Activated naive CD4-positive, alpha-beta T cell (primary cell): ENCODE results near the gene SPEF2.
"Not testable (repeated sequence)": the region's sequence is repeated elsewhere in the genome, so short reads cannot be mapped to it uniquely, and the experiment has no call there.

Experiments
- DNase-seq, 4 experiments: peaks; one replicate each; lab custom pipeline; 2025; lab: John Stamatoyannopoulos, UW

Gene SPEF2

DNA sequence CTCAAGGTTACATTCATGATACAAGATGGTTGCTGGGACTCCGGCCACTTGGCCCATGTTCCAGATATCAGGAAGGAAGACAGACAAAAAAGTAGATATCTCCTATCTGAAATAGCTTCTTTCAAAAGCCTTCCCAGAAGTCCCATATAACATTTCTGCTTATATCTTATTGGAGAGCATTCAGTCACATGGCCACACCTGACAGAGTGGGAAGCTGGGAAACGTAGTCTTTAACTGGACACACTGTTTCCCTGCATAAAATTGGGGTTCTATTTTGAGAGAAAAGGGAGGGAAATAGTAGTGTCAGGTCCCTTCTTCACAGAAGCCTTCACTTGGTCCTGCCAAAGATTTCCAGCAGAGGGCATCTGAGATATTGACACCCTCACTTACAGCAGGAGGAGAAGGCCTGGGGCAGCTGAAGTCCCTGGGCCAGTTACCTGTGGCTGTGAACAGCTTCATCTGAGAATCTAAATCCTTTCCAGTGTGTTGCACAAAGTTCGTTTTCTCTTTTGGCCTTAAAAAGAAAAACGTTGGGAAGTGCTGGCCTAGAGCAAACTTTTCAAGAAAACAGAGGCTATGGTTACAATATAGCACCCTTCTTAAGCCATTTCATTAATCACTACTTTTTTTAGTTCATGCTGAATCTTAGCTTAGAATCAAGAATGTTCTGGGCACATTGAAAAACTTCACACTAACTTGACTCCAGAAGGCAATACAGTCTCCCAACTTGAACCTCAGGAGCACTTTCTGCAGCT lies 33.5 kb downstream of the SPEF2 start:
- peak in 2 of 4 experiments; percentile 4 to 15 for DNase-seq

- DNase-seq = no peak
These were observed 39.1 kb downstream of the SPEF2 start for GRCh38 chr5:35656721-35657120.

DNA sequence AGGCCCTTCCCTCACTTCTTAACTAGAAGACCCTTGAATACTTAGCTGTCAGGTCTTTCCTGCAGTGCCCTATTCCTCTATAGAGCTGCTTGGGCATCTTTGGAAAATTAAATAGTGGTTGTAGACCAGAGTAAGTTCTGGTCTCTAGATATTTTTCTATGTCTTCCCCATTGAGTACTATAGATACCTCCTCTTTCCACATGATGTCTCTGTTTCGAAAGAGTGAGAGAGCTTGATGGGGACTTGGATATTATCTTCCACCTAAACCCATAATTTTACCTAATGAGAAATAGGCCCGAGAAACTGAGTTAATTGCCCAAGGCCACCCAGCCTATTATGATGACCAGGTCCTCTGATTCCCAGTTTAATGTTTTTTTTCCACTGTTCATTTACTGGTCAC lies 40.2 kb downstream of the SPEF2 start:
- DNase-seq = no peak

DNA sequence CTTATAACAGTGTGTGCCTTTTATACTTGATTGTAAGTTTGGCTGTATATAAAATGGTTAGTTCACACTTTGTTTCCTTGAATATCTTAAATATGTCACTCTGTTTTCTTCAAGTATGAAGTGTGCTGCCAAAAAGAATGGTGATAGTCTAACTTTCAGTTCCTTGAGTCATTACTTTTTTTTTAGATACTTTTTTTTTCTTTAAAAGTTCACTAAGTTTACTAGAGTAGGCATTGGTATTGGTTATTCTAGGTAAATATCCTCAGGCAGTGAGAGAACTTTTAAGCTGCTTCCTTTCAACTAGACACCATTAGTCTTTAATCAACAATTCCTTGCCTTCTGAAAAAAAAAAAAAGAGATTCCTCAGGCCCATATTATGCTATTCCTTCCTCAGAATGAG lies 41.9 kb downstream of the SPEF2 start:
- no peak for DNase-seq

- DNase-seq = no peak
These were observed 42.8 kb downstream of the SPEF2 start for GRCh38 chr5:35660451-35660850.

DNA sequence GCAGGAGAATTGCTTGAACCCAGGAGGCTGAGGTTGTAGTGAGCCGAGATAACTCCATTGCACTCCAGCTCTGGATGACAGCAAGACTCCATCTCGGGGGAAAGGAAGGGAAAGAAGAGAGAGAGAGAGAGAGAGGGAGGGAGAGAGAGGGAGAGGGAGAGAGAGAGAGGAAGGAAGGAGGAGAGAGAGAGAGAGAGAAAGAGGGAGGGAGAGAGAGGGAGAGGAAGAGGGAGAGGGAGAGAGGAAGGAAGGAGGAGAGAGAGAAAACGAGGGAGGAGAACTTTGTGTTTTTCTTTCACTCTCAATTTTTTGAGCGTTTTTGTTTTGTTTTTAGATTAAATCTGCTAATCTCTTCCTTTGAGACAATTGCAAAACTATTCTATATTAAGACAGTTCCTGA lies 46.9 kb downstream of the SPEF2 start:
- DNase-seq = no peak

GRCh38 chr5:35665096-35665495 lies 47.4 kb downstream of the SPEF2 start:
- no peak for DNase-seq

DNA sequence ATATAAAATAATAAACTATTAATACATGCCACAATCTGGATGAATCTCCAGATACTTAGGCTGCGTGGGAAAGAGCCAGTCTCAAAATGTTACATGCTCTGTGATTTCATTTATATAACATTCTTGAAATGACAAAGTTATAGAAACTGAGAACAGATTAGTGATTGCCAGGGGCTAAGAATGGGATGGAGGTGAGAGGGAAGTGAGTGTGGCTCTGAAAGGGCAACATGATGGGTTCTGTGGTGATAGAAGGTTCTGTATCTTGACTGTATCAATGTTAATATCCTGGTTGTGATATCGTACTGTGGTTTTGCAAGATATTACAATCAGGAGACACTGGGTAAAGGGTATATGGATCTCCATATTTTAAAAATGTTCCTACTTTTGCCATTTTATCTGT lies 50.7 kb downstream of the SPEF2 start:
- no peak for DNase-seq

DNA sequence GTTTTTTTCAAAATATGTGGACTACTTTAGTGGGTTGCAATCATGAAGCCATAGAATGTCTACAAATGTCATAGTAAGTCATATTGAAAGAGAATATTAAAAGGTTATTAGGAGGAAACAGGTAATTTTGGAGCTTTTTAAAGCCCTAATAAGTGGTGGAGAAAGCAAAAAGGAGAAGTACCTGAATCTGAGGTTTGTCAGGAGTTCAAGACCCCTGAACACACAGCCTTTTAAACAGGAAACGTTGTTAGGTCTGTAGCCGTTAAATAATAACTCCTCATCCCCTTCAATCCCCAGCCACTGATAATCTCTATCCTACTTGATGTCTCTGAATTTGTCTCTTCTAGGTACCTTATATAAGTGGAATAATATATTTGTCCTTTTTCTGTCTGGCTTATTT lies 51.1 kb downstream of the SPEF2 start:
- no peak for DNase-seq

DNA sequence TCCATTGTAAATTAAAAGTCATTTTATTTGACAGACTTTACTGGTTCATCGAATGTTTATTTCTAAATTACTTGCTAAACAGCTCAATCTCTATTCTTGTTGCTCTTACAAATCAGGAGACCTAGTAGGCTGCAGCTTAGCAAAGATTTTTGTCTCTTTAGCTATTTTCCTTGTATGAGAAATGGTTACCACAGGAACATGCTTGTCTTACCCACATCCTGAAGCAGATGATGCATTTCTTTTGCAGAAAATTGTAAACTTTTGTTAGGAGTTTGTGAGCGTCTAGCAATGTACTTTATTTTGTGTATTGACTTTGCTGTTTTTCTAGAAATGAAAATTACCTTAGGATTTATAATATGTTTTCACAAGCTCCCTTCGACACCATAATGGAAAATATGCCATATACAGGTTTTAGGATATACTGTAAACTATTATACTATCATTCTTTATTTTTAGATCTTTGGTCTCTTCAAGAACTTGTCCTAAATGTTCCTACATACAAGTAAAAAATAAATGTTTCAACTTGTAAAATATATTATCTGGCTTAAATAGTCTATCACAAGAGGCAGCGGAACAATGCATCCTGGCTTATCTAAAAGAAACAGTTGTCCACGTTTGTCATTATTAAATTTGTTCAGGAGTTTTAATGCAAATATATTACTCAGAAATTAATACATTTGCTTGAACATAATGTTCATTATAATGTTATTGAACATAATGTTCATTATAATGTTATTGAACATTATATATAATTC lies 54.1 kb downstream of the SPEF2 start:
- DNase-seq = no peak

- DNase-seq = not testable (repeated sequence)
These were observed 54.6 kb downstream of the SPEF2 start for GRCh38 chr5:35672296-35672655.

- DNase-seq = no peak
These were observed 55.3 kb downstream of the SPEF2 start for GRCh38 chr5:35672995-35673394.

DNA sequence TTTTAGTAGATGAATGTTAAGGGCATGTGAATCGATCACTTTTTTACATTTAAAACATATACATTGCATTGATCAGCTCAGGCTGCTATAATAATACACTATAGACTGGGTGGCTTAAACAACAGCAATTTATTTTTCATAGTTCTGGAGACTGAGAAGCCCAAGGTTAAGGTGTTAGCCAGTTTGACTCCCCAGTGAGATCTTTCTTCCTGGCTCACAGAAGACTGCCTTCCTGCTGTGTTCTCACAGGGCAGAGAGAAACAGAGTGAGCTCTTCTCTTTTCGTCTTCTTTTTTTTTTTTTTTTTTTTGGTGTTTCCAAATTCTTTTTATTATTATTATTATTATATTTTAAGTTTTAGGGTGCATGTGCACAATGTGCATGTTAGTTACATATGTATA lies 56.4 kb downstream of the SPEF2 start:
- no peak for DNase-seq

DNA sequence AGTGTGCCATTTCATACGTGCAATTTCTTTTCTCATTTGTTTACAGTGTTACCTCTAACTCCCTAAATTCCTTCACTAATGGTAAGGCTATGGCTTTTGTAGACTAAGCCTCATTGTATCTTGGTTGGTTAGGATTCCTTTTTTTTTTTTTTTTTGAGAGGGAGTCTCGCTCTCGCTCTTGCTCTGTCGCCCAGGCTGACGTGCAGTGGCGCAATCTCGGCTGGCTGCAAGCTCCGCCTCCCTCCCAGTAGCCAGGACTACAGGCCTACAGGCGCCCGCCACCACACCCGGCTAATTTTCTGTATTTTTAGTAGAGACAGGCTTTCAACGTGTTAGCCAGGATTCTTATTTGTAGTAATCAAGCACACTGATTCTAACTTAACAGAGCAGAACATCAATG lies 57.7 kb downstream of the SPEF2 start:
- DNase-seq = no peak

DNA sequence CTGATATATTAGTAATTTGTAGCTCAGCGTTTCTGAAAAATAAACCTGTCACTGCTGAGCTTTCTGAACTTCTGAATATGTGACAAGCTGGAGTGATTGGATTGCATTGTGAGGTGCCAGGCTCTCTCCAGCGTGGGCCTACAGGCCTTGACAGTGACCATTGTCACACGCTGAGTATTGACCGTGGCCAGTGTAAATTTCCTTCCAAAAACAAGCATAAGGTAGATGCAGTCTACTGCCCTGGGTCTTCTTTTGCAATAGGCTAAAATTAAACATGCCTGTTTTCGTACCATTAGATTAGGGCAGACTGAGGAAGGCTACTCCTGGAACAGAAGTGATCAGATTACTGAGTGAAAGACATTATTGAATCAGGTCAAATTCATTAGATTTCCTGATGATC lies 60.2 kb downstream of the SPEF2 start:
- DNase-seq = no peak

DNA sequence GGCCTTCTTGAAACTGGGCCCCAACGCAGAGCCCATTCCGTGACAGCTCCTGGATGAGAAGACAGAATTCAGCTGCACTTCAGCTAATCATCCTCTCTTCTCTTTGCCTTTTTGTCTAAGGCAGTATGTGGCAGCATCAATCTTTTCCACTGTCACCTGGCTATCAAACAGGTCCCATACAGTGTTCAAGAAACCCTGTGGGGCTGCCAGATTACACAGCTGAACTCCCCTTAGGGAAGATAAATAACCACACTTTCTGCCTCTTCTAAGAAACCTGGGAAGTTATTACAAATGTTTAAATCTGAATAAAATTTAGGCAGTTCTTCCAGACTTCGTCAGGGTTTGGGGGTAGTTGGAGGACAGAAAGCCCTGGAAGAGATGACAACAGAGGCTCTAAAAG lies 61.0 kb downstream of the SPEF2 start:
- DNase-seq = no peak

- DNase-seq = no peak
These were observed 61.7 kb downstream of the SPEF2 start for GRCh38 chr5:35679357-35679756.

DNA sequence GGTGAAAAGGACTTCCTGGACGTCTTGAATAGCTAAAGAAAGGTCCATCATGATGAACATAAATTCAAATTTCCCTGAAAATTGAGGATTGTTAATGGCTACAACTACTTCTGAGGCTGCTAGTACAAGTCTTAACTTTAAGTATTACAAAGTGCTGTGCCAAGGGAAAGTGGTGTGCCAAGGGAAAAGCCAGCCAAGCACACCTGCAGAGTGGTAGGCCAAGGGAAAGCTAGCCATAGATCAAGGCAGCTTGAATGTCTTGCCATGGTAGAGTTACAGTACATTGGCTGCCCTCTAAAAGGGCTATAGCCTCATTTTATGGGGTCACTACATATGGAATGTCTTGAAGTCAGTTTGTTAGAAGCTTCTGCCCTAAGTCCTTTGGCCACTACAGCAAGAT lies 64.2 kb downstream of the SPEF2 start:
- DNase-seq = no peak

DNA sequence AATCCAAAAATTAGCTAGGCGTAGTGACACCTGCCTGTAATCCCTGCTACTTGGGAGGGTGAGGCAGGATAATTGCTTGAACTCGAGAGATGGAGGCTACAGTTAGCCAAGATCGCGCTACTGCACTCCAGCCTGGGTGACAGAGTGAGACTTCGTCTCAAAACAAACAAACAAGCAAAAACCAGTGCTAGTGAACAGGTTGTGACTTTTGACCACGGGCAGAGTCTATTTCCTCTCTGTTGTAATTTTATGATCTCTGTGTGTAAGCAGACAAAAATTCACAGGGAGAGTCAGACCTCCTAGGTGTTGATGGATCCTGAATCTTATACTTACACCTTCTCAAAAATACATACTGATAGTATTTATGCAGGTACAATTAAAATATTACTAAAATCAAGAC lies 65.8 kb downstream of the SPEF2 start:
- DNase-seq = no peak

GRCh38 chr5:35685161-35685560 lies 67.5 kb downstream of the SPEF2 start:
- no peak for DNase-seq

DNA sequence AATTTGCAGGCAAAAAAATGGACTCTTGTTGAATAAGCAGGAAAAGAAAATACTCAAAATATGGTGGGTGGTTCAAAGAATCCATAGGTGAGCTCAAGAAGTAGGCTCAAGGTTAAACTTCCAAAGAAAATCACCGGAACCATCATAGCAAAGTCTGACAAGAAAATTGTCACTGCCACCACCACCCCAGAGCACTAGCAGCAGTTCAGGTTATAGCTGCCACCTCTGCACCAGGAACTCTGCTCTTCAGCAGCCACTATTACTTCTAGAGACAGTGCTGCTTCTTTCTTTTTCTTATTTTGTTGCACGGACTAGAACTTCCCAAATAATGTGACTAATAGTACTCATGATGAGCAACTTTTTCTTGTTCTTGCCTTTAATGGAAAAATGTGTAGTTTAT lies 70.3 kb downstream of the SPEF2 start:
- no peak for DNase-seq

GRCh38 chr5:35694481-35694880 lies 76.8 kb downstream of the SPEF2 start:
- no peak for DNase-seq

DNA sequence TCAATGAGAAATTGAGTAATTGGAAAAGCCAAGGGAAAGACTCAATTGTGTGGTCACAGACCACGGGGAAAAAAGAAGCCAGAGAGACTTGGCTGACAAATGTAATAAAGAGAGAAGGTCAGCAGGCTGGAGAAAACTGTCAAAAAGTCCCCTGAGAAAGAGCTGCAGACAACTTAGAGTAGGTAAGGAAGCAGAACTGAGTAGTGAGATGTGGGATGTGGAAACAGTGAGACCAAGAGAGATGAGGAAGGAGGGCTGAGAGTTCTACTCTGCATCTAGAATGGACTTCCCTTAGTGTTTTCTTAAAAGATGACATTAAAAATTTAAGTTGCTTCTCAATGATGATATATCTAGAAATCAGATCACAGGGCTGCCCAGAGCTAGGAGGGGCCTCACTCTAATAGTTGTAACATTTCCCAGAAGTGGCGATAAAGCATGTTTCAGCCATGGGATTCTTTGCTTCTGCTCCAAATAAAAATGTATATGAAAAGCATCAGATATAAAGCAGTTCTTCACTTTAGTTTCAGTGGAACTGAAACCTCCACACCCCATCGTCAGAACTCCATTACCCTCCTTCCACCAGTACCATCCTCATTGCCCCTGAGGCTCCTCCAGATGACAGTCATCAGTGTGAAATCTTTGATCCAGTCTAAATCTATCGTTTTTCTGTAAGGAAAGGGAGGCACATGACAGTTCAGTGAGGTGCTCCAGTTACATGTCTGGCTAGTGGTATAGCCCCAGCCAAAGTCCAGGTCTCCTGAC lies 80.6 kb downstream of the SPEF2 start:
- DNase-seq = no peak
